CD4-positive, alpha-beta T cell treated with Interleukin-6 for 4 hours (primary cell): Measurements from ENCODE around the gene PCDHGA10.
"Not testable (repeated sequence)": the region's sequence is repeated elsewhere in the genome, so short reads cannot be mapped to it uniquely, and the experiment has no call there.

Source experiments
- DNase-seq: peaks from one replicate; pipeline ENCODE4 v3.0.0-alpha.2; 2020; ENCODE audit warnings: mixed read lengths

PCDHGA10 gene

DNA sequence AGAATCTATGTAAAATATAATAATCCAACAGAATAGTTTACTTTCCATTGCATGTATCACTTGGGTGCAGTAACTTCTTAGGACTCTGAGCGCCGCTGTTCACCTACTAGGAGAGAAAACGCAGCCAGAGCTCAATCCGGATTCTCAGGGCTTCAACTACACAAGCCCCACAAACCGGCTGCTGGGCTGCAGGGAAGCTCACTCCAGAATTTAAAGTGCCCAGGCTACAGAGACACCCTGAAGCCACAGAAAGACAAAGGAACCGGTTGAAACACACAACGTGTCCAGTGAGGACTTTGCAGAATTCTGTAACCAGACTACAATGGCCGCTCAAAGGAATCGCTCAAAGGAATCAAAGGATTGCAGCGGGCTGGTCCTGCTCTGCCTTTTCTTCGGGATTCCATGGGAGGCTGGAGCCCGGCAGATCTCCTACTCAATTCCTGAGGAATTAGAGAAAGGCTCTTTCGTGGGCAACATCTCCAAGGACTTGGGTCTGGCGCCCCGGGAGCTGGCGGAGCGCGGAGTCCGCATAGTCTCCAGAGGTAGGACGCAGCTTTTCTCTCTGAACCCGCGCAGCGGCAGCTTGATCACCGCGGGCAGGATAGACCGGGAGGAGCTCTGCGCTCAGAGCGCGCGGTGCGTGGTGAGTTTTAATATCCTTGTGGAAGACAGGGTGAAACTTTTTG is at the start of gene PCDHGA10:
Gene PCDHGA10, plus strand, starts transcription at position 134 of the 686 bp plus-strand sequence. Its CDS starts 189 bp downstream, at position 323.
- peak; percentile 60 for DNase-seq

DNA sequence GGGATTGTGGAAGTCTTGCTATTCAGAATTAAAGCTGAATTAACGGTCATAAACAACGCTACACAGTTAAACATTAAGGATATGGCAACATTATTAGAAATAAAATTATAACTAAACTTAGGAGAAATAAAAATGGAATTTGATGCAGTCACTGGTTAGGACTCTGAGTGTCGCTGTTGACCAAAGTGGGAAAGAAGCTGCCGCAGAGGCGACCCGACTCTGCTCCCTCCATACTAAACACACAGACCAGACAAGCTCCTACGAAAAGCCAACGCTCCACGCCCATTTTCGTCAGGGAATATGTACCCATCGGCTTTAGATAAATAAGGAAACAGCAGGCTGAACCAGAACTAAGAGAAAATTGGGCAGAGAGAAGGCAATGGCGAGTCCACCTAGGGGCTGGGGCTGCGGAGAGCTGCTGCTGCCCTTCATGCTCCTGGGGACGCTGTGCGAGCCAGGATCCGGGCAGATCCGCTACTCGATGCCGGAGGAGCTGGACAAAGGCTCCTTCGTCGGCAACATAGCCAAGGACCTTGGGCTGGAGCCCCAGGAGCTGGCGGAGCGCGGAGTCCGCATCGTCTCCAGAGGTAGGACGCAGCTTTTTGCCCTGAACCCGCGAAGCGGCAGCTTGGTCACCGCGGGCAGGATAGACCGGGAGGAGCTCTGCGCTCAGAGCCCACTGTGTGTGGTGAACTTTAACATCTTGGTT is 48.7 kb upstream of the PCDHGA10 start, which contains the start of gene PCDHGA5:
Gene PCDHGA5, plus strand, starts transcription at position 211 of the 709 bp plus-strand sequence. Its CDS starts 169 bp downstream, at position 380.
- DNase-seq = no peak

DNA sequence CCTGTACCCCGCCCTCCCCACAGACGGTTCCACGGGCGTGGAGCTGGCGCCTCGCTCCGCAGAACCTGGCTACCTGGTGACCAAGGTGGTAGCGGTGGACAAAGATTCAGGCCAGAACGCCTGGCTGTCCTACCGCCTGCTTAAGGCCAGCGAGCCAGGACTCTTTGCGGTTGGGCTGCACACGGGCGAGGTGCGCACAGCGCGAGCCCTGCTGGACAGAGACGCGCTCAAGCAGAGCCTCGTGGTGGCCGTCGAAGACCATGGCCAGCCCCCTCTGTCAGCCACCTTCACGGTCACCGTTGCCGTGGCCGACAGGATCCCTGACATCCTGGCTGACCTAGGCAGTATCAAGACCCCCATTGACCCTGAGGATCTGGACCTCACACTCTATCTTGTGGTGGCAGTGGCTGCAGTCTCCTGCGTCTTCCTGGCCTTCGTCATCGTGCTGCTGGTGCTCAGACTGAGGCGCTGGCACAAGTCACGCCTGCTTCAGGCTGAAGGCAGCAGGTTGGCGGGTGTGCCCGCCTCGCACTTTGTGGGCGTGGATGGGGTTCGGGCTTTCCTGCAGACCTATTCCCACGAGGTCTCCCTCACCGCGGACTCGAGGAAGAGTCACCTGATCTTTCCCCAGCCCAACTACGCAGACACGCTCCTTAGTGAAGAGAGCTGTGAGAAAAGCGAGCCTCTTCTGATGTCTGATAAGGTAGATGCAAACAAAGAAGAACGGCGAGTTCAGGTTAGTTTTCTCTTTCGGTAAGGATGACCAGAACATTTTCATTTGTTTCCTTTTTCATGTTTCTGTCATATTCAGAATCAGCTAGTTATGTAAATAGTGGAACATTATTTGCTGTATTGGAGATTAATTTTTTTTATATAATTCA is 46.5 kb upstream of the PCDHGA10 start:
- DNase-seq = no peak

DNA sequence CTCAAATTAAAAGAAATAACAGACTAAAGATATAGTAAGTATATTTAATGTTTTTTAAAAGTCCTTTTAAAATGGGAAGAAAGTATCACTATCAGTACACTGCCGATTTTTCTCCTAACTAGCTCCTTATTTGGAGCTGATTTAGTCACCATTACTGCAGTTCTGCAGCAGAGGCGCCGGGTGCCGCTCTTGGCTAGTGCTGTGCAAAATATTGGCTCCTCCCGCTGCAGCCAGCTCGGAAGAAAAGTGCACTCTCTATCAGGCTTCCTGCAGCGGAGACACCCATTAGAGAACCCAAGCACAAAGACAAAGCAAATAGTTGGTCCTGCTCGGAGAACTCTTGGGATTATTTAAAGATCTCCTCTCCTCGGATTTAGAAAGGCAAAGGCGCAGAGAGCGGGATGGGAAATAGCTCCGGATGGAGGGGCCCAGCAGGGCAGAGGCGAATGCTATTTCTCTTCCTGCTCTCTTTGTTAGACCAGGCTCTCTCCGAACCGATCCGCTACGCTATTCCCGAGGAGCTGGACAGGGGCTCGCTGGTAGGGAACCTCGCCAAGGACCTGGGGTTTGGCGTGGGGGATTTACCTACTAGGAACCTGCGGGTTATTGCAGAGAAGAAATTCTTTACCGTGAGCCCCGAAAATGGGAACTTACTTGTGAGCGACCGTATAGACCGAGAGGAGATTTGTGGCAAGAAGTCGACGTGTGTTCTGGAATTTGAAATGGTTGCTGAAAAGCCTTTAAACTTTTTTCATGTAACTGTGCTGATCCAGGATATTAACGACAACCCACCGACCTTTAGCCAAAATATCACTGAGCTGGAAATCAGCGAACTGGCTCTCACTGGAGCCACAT is 42.6 kb upstream of the PCDHGA10 start, which contains the start of gene PCDHGB3:
Gene PCDHGB3, plus strand, starts transcription at position 249 of the 855 bp plus-strand sequence. Its CDS starts 153 bp downstream, at position 402.
- DNase-seq = peak; percentile 42

DNA sequence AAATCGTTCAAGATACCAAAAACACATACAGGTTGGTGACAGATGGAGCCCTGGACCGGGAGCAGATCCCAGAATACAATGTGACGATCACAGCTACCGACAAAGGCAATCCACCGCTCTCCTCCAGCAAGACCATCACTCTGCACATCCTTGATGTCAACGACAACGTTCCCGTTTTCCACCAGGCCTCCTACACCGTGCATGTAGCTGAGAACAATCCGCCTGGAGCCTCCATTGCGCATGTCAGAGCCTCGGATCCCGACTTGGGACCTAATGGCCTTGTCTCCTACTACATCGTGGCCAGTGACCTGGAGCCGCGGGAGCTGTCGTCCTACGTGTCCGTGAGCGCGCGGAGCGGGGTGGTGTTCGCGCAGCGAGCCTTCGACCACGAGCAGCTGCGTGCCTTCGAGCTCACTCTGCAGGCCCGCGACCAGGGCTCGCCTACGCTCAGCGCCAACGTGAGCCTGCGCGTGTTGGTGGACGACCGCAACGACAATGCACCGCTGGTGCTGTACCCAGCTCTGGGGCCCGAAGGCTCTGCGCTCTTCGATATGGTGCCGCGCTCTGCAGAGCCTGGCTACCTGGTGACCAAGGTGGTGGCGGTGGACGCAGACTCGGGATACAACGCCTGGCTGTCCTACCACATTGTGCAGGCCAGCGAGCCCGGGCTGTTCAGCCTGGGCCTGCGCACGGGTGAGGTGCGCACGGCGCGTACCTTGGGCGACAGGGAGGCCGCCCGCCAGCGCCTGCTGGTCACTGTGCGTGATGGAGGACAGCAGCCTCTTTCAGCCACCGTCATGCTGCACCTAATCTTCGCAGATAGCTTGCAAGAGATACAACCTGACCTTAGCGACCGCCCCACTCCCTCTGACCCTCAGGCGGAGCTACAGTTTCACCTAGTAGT is 41.0 kb upstream of the PCDHGA10 start:
- no peak for DNase-seq

DNA sequence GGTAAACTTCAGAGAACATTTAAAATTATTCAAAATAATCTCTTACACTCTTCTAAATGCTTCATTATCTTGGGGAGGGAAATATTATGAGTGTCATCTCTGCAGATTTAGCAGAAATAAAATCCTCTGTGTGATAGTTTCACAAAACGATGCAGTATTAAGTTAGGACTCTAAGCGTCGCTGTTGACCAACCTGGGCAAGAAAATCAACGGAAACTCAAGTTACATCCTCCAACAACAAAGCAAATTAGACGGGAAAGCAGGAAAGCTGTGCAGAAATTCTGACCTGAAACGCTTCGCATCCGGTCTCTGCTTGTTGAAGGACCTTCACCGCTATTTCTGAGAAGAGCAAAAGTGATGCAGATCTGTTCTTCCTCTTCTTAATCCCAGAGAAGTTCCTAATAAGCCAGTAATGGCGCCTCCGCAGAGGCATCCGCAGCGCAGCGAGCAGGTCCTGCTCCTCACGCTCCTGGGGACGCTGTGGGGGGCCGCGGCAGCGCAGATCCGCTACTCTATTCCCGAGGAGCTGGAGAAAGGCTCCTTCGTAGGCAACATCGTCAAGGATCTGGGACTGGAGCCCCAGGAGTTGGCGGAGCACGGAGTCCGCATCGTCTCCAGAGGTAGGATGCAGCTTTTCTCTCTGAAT is 39.0 kb upstream of the PCDHGA10 start, which contains the start of gene PCDHGA6:
Gene PCDHGA6, plus strand, starts transcription at position 219 of the 645 bp plus-strand sequence. Its CDS starts 193 bp downstream, at position 412.
- DNase-seq = no peak

DNA sequence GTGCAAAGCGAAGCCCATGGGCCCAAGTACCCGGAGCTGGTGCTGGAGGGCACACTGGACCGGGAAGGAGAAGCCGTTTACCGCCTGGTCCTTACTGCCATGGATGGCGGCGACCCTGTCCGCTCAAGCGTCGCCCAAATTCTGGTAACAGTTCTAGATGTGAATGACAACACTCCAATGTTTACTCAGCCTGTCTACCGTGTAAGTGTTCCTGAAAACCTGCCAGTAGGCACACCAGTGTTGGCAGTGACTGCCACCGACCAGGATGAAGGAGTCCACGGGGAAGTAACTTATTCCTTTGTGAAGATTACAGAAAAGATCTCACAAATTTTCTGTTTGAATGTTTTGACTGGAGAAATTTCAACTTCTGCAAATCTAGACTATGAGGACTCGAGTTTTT is 38.2 kb upstream of the PCDHGA10 start:
- DNase-seq = no peak

DNA sequence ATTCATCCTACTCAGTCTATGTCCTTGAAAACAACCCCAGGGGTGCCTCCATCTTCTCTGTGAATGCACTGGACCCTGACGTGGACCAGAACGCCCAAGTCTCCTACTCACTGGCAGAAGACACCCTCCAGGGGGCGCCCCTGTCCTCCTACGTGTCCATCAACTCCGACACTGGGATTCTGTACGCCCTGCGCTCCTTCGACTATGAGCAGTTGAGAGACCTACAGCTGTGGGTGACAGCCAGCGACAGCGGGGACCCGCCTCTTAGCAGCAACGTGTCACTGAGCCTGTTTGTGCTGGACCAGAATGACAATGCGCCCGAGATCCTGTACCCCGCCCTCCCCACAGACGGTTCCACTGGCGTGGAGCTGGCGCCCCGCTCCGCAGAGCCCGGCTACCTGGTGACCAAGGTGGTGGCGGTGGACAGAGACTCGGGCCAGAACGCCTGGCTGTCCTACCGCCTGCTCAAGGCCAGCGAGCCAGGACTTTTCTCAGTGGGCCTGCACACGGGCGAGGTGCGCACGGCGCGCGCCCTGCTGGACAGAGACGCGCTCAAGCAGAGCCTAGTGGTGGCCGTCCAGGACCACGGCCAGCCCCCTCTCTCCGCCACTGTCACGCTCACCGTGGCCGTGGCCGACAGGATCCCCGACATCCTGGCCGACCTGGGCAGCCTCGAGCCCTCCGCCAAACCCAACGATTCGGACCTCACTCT is 37.2 kb upstream of the PCDHGA10 start:
- DNase-seq = not testable (repeated sequence)

DNA sequence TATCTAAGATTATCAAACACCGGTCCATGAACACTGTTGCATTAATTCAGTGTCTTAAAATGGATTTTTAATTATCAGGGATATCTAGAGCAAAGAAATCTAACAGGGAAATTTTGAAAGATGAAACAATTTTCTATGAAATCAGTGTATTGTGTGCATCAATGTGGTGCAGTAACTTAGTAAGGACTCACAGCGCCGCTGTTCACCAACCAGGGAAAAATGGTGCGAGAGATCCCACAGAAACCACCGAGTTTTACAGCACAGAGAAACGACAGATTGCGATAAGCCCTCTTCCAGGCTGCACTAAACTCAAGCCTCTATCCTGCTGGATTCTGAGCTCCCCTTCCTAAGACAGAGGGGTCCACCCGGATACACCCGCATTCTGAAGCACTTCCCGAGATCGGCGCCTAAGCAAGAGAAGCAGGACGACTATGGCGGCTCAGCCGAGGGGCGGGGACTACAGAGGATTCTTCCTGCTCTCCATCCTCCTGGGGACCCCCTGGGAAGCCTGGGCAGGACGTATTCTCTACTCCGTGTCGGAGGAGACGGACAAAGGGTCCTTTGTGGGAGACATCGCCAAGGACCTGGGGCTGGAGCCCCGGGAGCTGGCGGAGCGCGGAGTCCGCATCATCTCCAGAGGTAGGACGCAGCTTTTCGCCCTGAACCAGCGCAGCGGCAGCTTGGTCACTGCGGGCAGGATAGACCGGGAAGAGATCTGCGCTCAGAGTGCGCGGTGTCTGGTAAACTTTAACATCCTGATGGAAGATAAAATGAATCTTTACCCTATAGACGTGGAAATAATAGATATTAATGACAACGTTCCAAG is 30.1 kb upstream of the PCDHGA10 start, which contains the start of gene PCDHGA7:
Gene PCDHGA7, plus strand, starts transcription at position 274 of the 826 bp plus-strand sequence. Its CDS starts 158 bp downstream, at position 432.
- no peak for DNase-seq

DNA sequence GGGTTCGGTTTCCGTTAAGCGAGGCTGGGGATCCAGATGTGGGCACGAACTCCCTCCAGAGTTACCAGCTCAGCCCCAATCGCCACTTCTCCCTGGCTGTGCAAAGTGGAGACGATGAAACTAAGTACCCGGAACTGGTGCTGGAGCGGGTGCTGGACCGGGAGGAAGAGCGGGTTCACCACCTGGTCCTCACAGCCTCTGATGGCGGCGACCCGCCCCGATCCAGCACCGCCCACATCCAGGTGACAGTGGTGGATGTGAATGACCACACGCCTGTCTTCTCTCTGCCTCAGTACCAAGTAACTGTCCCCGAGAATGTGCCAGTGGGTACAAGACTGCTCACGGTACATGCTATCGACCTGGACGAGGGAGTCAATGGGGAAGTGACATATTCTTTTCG is 29.4 kb upstream of the PCDHGA10 start:
- DNase-seq = no peak

DNA sequence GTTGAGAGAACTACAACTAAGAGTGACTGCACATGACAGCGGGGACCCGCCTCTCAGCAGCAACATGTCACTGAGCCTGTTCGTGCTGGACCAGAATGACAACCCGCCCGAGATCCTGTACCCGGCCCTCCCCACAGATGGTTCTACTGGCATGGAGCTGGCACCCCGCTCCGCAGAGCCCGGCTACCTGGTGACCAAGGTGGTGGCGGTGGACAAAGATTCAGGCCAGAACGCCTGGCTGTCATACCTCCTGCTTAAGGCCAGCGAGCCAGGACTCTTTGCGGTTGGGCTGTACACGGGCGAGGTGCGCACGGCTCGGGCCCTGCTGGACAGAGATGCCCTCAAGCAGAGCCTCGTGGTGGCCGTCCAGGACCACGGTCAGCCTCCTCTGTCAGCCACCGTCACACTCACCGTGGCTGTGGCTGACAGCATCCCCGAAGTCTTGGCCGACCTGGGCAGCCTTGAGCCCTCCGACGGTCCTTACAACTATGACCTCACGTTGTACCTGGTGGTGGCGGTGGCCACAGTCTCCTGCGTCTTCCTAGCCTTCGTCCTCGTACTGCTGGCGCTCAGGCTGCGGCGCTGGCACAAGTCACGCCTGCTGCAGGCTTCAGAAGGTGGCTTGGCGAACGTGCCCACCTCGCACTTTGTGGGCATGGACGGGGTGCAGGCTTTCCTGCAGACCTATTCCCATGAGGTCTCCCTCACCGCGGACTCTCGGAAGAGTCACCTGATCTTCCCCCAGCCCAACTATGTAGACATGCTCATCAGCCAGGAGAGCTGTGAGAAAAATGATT is 28.1 kb upstream of the PCDHGA10 start:
- DNase-seq = no peak

DNA sequence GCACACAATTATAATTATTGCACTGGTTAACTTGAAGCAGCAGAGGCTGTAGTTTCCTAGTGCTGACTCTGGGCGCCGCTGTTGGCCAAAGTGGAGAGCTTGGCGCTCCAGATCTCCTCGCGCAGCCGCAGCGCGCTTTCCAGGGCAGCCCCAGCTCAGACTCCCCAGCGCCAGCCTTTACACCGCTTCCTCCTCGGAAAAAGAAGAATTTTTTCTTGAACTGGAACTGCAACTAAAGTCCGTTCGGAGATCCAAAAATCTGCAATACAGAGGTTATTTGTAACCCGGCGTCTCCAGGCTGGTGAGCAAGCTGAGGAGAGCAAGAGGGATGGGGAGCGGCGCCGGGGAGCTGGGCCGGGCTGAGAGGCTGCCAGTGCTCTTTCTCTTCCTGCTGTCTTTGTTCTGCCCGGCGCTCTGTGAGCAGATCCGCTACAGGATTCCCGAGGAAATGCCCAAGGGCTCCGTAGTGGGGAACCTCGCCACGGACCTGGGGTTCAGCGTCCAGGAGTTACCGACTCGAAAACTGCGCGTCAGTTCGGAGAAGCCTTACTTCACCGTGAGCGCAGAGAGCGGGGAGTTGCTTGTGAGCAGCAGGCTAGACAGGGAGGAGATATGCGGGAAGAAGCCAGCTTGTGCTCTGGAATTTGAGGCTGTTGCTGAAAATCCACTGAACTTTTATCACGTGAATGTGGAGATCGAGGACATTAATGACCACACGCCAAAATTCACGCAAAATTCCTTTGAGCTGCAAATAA is 25.1 kb upstream of the PCDHGA10 start, which contains the start of gene PCDHGB4:
Gene PCDHGB4, plus strand, starts transcription at position 142 of the 755 bp plus-strand sequence. Its CDS starts 187 bp downstream, at position 329.
- DNase-seq = peak; percentile 38

DNA sequence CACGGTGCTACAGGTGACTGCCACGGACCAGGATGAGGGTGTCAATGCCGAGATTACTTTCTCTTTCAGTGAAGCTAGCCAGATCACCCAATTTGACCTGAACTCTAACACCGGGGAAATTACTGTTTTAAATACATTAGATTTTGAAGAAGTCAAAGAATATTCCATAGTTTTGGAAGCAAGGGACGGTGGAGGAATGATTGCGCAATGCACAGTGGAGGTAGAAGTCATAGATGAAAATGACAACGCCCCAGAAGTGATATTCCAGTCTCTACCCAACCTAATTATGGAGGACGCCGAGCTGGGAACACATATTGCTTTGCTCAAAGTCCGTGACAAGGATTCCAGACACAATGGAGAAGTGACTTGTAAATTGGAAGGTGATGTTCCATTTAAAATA is 24.1 kb upstream of the PCDHGA10 start:
- no peak for DNase-seq

DNA sequence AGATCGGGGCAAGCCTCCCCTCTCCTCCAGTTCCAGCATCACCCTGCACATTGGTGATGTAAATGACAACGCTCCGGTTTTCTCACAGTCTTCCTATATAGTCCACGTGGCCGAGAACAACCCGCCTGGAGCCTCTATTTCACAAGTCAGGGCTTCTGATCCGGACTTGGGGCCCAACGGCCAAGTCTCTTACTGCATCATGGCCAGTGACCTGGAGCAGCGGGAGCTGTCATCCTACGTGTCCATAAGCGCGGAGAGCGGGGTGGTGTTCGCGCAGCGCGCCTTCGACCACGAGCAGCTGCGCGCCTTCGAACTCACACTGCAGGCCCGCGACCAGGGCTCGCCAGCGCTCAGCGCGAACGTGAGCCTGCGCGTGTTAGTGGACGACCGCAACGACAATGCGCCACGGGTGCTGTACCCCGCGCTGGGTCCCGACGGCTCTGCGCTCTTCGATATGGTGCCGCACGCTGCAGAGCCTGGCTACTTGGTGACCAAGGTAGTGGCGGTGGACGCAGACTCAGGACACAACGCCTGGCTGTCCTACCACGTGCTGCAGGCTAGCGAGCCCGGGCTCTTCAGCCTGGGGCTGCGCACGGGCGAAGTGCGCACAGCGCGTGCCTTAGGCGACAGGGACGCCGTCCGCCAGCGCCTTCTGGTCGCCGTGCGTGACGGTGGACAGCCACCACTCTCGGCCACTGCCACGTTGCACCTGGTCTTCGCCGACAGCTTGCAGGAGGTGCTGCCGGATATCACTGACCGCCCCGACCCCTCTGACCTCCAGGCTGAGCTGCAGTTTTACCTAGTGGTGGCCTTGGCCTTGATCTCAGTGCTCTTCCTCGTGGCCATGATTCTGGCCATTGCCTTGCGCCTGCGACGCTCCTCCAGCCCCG is 23.4 kb upstream of the PCDHGA10 start:
- no peak for DNase-seq

DNA sequence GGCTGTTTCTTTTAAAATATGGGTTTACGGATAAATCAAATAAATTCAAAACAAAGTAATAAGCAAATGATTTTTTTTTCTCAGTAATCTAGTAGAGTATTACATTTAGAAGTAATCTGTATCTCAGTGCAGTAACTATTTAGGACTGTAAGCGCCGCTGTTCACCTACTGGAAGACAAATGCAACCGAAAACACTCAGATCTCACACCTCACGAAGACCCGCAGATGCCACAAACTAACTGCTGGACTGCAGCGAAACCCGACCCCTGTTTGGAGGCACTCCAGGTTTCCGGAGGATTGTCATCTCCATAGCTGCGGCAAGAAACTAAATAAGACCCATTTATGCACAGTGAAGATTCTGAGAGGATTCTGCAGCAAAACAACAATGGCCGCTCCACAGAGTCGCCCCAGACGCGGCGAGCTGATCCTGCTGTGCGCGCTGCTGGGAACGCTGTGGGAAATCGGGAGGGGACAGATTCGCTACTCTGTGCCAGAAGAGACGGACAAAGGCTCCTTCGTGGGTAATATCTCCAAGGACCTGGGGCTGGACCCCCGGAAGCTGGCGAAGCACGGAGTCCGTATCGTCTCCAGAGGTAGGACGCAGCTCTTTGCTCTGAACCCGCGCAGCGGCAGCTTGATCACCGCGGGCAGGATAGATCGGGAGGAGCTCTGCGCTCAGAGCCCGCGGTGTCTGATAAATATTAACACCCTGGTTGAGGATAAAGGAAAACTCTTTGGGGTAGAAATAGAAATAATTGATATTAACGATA is 20.2 kb upstream of the PCDHGA10 start, which contains the start of gene PCDHGA8:
Gene PCDHGA8, plus strand, starts transcription at position 205 of the 770 bp plus-strand sequence. Its CDS starts 181 bp downstream, at position 386.
- no peak for DNase-seq
